Measurements from ENCODE around the gene PRICKLE2.

Gene PRICKLE2, protein sequence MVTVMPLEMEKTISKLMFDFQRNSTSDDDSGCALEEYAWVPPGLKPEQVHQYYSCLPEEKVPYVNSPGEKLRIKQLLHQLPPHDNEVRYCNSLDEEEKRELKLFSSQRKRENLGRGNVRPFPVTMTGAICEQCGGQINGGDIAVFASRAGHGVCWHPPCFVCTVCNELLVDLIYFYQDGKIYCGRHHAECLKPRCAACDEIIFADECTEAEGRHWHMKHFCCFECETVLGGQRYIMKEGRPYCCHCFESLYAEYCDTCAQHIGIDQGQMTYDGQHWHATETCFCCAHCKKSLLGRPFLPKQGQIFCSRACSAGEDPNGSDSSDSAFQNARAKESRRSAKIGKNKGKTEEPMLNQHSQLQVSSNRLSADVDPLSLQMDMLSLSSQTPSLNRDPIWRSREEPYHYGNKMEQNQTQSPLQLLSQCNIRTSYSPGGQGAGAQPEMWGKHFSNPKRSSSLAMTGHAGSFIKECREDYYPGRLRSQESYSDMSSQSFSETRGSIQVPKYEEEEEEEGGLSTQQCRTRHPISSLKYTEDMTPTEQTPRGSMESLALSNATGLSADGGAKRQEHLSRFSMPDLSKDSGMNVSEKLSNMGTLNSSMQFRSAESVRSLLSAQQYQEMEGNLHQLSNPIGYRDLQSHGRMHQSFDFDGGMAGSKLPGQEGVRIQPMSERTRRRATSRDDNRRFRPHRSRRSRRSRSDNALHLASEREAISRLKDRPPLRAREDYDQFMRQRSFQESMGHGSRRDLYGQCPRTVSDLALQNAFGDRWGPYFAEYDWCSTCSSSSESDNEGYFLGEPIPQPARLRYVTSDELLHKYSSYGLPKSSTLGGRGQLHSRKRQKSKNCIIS

DNA sequence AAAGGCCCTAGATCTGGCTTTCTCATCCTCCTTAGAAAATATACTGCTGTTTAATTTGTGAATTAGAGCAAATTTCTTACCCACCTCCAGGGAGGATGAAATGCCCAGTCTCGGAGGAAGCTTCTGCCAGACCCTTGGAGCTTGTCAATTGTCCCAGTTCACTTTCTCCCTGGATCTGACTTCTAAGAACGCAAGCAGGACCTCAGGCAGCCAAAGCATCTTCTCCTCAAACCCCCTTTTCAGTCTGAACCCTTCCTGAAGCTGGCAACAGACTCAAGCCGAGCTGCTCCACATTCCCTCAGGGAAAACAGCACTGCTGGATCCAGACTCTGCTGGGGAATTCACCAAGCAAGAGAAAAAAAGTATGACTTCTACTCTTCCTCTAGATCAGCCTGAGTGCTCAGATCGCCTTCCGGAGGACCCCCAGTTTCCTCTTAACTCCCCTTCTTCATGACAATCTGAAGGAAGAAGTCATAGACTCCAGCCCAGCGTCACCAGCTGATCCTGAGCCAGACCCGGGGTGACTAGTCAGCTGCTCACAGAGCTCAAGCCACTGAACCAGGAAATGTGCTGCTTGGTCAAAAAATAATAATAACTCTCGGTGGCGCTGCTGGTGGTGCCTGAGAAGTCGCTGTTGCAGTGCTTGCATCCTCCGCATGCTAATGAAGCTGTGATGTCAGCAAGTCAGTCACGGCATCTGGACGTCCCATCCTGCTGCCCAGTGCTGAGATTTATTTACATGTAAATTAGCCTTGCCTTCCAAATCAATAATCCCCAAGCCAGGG lies at the start of gene PRICKLE2:
Gene PRICKLE2, minus strand, starts transcription at position 641 of the 785 bp plus-strand sequence. CDS start 26,539 bp downstream, outside the sequence.
- no peak for DNase-seq (ENCODE audit: low read depth)

DNA sequence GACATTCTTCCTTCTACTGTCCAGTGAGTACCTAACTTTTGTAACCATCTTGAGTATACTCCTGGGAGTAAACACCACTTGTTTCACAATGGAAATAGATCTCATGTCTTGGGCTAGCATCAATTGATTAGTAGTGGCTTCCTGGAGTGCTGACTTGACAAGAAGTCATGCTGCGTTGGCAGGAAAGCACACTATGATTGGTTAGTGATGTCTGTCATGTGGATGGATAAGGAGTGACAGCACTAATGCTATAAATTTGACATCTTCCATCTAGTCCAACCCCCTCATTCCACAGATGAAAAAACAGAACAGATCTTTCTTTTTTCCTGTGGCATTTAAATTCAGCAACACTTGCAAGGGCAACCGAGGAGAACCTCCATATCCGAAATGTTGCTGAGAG lies 47.6 kb upstream of the PRICKLE2 start:
- no peak for DNase-seq (ENCODE audit: low read depth)

DNA sequence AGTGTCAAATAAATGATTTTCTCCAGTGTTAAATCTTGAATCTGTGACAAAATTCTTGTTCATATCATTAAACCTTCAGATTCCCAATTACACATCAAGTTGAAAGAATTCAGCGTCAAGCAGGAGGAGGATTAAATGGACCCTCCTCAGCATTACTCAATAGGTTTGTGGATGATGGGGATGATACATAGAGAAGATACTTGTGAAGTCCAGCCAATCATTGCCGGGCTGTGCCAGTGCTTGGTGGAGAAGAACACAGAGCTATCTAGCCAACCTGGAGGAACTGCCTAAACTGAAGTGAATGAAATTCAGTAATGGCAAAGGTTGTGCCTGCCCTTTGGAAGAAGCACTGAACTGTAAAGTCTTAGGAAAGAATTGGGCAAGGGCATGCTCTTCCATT lies 47.0 kb upstream of the PRICKLE2 start:
- no peak for DNase-seq (ENCODE audit: low read depth)

DNA sequence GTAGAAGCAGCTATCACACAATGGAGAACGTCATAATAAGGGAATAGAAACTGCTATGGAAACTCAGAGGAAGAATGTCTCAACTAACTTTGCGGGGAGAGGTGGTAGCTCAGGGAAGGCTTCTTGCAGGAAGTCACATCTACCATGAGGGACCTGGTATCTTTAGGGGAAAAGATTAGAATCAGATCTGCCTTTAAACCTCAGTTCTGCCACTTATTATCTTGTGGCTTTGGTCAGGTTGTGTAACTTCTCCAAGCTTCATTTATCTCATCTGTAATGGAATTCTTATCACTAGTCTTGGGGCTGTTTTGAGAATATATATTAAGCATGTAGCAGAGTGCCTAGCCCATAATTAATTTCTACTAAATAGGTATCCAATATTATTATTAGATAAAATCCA lies 46.4 kb upstream of the PRICKLE2 start:
- no peak for DNase-seq (ENCODE audit: low read depth)

DNA sequence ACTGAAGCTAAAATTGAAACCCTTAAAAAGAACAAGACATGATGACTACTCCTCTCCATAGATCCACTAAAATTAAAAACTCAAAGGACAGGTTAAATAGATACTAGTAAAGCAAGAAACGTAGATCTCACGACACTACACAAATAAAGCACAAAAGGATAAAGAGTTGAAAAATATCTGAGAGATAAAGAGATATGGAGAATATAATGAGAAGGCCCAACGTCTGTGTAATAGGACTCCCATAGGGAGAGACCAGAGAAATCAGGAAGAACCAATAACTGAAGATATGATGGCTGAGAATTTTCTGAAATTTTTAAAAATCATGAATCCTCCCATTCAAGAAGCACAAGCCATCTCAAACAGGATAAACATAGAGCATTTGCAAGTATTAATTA lies 45.6 kb upstream of the PRICKLE2 start:
- DNase-seq (ENCODE audit: low read depth): no peak

DNA sequence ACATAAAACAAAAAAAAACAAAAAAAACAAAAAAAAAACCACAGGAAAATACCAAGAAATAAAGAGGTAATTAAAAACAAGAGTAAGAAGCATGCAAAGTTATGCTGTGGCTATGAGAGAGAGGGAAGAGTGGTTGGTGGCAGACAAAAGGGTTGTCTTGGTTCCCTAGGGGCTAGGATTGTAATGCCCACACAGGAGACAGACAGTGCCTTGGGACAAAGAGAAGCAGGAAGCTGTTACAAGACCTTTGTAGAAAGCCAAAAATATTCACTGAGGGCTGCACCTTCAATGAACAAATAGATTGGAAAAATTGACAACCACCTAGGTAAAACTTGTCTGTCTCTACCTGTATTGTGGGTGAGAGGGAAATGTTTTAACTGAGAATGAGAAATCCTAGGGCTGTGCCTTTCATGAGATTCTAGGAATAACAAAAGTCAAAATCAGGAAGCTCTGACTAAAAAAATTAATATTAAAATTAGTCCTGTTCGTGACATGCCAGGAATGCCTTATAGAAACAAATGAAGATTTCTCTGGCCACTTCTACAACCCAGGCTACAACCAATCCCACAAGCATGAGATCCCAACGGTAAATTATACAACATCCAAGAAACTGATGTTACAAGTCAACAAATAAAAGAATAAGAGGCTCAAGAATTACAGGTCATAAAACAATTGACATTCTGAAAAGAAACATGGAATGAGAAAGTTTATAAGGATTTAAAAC lies 45.0 kb upstream of the PRICKLE2 start:
- DNase-seq (ENCODE audit: low read depth): no peak

DNA sequence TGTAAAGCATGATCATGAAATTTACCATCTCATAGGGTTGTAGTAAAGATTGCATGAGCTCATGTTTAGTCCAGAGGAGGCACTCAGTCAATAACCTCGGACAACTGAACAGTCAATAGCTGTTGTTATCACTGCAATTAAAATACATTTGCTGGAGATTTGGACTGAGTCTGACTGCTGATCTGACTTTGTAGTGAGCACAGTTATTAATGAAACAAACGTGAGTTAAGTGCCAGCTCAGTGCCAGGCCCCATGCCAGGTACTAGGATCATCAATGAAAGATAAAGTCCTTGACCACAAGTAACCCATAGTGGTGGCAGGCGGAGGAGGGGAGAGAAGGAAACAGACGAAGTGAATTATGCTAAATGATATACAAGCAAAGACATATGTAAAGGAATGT lies 43.7 kb upstream of the PRICKLE2 start:
- no peak for DNase-seq (ENCODE audit: low read depth)

DNA sequence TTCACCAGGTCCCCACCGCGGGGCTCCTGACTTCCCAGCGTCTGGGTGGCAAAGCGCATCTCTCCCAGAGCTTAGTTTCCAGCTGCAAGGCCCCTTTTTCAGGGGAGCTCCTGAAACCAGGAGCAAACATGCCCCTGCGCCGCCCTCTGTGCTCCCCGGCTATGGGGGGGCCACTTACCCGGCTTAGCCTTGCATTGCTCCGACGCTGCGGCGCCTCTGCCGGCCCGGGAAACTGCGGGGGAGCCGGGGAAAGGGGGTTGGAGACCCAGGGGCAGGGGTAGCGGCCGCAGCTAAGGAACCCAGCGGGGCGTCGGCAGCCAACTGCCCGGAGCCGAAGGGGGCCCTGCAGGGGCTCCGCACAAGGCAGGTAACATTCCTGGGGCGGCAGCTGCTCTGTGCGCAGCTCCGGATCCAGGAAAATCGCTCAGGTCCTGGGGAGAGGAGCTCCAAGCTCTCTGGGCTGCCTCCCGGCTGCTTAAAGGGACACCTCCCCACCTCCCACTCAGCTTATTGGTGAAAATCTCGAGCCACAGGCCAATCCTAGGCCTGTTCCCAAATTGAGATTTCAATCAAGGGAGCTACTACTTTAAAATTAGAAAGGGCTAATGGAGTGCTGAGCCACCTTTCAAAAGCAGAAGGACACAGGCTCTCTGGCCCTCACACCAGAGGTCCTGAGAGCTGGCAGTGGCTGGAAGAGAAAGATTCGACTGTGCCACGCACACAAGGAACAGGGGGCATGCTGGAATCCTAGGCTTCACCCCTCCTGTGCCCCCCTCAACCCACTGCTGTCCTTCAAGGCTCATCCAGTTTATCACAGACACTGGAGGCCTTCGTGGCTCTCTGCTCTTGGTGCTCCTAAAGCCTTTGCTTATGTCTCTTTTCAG lies 42.7 kb upstream of the PRICKLE2 start:
- no peak for DNase-seq (ENCODE audit: low read depth)

DNA sequence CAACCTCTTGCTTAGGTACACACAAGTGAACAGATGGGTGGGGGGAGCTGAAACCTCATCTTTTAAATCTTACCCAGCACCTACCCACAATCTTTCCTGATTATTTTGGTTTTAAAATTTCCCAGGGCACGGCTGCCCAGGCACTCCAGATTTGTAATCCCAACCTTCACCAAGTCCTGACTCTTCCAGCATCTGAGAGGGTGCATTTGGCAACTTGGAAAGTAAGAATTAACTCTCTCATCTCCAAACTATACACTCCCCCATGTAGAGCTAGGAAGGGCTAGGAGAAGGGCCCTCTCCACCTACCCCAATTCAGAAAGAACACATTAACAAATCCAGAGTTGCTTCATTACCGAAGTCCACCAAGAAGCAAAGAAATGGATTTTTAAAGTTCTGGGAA lies 41.7 kb upstream of the PRICKLE2 start:
- no peak for DNase-seq (ENCODE audit: low read depth)

DNA sequence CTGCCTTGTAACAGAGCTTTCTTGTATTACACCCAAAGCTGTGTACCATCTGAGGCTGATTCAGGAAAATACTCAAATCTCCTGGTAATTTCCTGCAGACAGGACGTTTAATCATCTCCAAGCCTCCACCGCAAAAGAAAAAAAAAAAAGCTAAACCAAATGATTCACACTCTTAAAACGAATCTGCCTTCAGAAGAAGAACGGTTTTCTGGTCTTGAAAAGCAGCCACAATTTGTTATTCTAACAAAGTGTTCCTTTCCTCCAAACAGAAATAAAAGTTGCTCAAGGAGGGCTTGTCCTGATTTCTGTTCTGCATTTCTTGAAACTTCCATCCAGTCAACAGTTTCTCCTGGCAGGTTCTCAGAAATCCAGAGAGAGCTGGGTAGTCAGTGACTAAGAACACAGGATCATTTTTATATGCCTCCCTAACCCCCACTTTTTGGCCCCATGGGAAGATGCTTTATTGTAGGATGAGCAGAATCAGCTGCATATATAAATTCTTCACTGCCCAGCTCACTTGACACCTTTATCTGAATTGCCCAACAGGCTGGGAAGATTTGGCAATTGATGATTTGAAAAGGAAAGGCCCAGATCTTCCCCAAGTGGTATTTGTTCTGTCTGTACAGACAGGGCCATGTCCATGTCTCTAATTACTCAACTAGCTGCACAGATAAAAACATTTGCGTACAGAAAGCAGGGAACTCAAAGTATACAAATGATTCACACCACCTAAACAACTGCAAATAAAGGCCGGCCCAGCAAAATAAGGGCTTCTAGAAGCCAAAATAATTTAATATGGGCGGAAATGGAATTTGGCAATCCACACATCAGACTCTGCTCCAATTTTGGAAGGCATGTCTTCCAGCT lies 41.0 kb upstream of the PRICKLE2 start:
- DNase-seq (ENCODE audit: low read depth): no peak

DNA sequence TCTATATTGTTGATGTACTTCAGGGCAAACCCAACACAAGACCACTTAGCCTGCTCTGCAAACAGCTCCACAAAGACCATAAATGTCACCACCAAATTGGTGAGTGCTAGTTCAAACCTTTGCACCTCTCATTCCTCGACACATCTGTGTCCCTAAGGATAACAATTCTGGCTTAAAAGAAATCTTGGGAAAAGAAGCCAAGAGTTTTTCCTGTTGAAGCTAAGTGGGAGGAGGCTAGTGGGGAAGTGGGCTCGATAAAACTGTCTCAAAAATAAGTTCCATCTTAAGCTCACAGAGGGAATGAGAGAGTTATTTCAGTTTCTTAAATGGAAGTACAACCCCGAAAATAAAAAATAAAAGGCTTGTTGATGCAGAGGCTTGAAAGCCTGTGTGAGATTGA lies 40.4 kb upstream of the PRICKLE2 start:
- DNase-seq (ENCODE audit: low read depth): no peak

DNA sequence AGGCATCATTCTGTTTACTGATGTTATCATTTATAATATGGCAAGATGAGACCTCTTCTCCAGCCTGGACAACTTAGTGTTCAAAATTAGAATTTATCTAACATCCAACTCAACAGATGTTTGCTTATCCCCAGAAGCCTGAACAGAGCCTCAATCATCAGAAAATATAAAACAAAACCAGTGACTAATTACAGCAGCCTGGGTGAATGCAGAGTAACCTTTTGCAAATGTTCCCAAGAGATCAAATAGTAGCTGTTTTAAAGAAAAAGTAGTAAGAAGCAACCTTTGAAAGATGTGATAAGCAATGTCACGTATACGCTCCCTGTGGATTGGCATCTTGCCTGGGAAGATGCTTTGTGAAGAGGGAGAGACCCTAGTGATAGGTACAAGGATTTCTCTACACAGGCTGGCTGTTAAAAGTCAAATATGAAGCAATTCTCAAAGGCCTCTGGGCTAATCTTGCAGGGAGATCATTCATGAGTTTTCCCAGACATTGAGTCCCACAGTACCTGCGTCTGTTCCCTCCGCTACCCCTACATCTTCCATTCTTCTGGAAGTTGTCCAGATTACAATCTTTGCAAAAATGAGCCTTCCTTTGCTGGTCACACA lies 39.3 kb upstream of the PRICKLE2 start:
- DNase-seq (ENCODE audit: low read depth): no peak

DNA sequence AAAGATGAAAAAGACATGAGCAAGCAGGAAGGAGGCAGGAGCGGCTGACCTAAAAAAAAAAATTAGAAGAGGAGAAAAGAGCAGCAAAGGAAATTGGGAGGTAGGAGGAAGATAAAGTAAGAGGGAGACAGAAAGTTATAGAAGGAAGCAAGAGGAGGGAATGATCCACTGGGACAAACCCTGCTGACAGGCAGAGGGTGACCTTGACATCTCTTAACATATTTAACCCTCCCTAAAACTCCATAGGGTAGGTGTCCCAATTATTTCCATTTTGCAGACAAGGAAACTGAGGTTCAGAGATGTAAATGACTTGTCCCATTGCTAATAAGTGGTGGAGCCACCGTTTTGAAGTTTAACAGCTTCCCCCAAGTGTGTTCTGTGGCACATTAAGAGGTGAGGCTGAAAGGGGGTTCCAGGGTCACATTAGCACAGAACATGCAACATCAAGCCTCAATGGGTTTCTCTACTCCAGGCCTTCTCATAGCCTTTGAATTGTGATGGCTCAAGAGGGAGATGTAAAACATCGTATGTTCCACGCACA lies 37.4 kb upstream of the PRICKLE2 start:
- no peak for DNase-seq (ENCODE audit: low read depth)

DNA sequence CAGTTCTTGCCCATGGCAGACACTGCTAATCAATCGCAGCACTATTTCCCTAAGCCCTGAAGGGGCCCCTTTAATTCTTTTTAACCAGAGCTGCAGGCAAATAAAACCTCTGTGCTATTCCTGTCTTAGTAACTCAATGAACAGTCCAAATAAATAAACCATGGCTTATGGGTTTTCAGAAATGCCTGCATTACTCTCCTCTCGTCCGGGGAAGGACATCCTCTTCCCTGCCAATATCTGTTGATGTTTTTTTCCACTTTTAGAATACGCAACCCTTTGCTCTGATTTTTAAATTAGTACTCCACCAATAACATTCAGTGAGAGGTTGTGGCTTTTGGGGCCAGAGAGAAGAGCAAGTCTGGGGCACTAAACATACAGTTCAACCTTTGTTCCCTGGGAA lies 35.2 kb upstream of the PRICKLE2 start:
- no peak for DNase-seq (ENCODE audit: low read depth)

DNA sequence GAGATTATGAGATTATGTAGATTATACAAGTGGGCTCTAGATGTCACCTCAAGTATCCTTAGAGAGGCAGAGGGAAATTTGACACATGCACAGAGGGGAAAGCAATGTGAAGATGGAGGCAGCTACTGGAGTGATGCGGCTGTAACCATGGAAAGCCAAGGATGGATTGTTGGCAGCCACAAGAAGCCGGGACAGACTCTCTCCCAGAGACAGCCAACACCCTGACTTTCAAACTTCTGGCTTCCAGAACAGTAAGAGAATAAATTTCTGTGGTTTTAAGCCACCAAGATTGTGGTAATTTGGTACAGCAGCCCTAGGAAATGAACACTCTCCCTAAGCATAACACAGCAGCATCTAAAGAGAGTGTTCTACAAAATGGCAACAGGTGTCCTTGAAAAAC lies 34.4 kb upstream of the PRICKLE2 start:
- DNase-seq (ENCODE audit: low read depth): no peak

DNA sequence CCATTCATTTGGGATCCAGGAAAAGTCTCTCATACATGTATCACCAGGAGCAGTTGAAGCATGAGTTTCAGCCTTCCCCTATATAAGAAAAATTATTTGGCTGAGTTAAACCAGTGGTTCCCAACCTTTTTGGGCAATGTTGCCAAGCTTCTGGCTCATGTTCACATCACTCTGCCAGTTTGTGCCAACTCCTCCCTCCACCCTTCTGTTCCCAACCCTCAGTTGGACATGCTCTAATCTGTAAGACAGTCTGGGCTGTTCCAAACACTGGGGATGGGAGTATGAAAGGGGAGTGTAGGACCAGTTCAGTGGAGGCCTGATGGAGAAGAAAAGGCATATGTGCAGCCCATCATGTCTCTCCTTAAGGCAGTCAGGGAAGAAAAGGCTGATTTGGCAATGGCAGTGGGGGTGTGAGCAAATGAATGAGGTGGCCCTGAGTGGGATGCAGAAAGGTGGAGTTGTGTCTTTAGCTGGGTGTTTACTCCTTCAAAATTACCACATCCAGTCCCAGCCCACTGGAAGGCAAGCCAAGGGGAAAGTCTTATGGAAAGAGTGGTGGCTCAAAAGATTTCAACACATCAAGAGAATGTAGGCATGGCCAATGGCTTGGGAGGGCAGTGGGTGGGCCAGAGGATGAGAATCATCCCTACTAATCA lies 32.0 kb upstream of the PRICKLE2 start:
- DNase-seq (ENCODE audit: low read depth): no peak

DNA sequence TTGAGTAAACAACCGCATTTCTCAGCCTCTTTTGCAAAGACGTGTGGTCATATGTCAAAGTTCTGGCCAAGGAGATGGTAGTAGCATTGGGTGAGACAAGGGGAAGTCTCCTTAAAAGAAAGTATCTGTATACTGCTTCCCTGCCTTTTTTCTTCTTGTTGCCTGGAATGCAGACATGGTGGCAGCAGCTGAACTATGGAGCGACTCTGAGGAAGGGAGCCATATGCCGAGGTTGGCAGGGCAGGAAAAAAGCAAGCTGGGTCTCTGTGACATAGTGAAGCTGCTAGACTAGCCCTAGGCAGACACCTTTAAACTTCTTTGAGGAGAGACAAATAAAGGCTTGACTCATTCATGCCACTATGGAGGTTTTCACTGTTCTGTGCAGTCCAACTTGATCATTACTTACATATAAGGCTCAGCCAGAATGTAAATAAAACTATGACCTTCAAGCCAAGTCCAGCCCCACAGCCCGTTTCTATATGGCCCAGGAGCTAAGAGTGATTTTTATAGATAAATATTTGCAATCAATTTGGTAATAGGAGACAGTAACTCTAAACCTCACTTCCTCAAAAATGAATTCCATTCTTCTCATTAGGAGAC lies 30.6 kb upstream of the PRICKLE2 start:
- no peak for DNase-seq (ENCODE audit: low read depth)

DNA sequence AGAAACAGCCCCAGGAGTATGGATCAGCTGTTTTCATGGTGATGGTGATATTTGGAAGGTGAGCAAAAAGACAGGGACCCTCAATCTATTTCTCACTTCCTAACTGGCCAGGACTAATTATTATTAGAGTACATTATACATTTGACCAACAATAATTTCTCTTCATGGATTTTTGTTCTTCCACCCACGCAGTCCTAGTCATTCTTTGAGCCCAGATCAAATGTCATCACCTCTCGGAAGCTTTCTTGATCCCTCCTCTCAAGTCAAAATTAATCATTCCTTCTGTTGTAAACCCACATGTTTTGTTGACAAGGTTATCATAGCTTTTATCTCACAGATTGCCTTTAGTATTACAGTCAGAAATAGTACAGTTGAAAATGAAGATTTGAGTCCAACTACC lies 29.2 kb upstream of the PRICKLE2 start:
- DNase-seq (ENCODE audit: low read depth): no peak
